WTC11 (cell line): Measurements from ENCODE around the gene ADGRL4.

ENCODE experiments used
- CTCF ChIP-seq: fragments of 200-600 bp; IDR thresholded peaks from 2 replicates; pipeline ENCODE4 v1.8.0; 2022; ENCODE audit warnings: antibody characterized with exemption
- ESRRA ChIP-seq: sonication (generic); formaldehyde crosslinking; IDR thresholded peaks from 2 replicates; pipeline ENCODE4 v1.8.1; 2022; ENCODE audit warnings: mild to moderate bottlenecking, missing genetic modification reagents, borderline replicate concordance
- GABPB1 ChIP-seq: sonication (generic); formaldehyde crosslinking; IDR thresholded peaks from 2 replicates; pipeline ENCODE4 v1.8.1; 2023; ENCODE audit warnings: mild to moderate bottlenecking, missing genetic modification reagents
- ZNF219 ChIP-seq: sonication (generic); formaldehyde crosslinking; IDR thresholded peaks from 2 replicates; pipeline ENCODE4 v1.8.0; 2023; ENCODE audit warnings: missing genetic modification reagents, mild to moderate bottlenecking, borderline replicate concordance
- ZNF512 ChIP-seq: sonication (generic); formaldehyde crosslinking; IDR thresholded peaks from 2 replicates; pipeline ENCODE4 v1.8.1; 2022; ENCODE audit warnings: missing genetic modification reagents, borderline replicate concordance

- TF ChIP-seq ZNF512 (no peak), ESRRA (no peak), GABPB1 (CRISPR knock-in tag) (no peak), CTCF (no peak), ZNF219 (no peak)
Observed at GRCh38 chr1:78902641-78903040, 103.9 kb downstream of the ADGRL4 start.
